ENCODE results near the gene EXO5.

GRCh38 chr1:40562185-40562584 lies 53.6 kb downstream of the EXO5 start:
- TF ChIP-seq CTCF (IDR thresholded peaks at IDR 0.05; ENCODE audit: low read depth, low read length) (no peak), POLR2A (IDR thresholded peaks at IDR 0.05; ENCODE audit: extremely low read depth, insufficient read length) (no peak), MYC (IDR thresholded peaks at IDR 0.05; ENCODE audit: low read depth, low read length) (no peak), MAX (IDR thresholded peaks at IDR 0.05; ENCODE audit: low read depth, low read length) (no peak)
